HG02938 (cell line): ENCODE results near the gene ZNF541.

ENCODE experiments used
- ATAC-seq: cut with Tn5 transposase; IDR thresholded peaks from one replicate; pipeline ENCODE4 v1.9.1; 2021; ENCODE audit warnings: mild to moderate bottlenecking, moderate library complexity; ENCODE audit not compliant: unreplicated experiment

The ZNF541 gene

GRCh38 chr19:47573071-47574026, at the start of gene ZNF541:
TSS of gene ZNF541 (minus strand) at chr19:47573148. CDS start at chr19:47555856, 17,292 bp downstream.
- ATAC-seq, result no peak

GRCh38 chr19:47619763-47620162, 46.8 kb upstream of the ZNF541 start:
- no peak for ATAC-seq

- no peak for ATAC-seq
These were observed 45.8 kb upstream of the ZNF541 start for GRCh38 chr19:47618771-47619170.

- no peak for ATAC-seq
These were observed 42.8 kb upstream of the ZNF541 start for GRCh38 chr19:47615714-47616113.

GRCh38 chr19:47615230-47615629, 42.3 kb upstream of the ZNF541 start:
- ATAC-seq, result no peak

- no peak for ATAC-seq
These were observed 41.6 kb upstream of the ZNF541 start for GRCh38 chr19:47614559-47614958.

DNA sequence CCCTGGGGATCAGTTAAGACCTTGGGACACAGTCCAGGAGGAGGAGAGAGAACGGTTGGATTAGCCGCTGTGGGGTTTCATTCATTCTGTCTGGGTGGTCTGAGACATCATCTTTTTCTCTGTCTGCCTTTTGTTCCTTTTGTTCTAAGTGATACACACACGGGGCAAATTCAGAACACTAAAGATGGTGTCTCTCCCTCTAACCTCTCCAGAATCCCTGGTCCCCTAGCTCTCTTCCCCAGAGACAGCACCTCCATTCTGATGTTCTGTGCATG, 41.0 kb upstream of the ZNF541 start:
- ATAC-seq, result no peak

DNA sequence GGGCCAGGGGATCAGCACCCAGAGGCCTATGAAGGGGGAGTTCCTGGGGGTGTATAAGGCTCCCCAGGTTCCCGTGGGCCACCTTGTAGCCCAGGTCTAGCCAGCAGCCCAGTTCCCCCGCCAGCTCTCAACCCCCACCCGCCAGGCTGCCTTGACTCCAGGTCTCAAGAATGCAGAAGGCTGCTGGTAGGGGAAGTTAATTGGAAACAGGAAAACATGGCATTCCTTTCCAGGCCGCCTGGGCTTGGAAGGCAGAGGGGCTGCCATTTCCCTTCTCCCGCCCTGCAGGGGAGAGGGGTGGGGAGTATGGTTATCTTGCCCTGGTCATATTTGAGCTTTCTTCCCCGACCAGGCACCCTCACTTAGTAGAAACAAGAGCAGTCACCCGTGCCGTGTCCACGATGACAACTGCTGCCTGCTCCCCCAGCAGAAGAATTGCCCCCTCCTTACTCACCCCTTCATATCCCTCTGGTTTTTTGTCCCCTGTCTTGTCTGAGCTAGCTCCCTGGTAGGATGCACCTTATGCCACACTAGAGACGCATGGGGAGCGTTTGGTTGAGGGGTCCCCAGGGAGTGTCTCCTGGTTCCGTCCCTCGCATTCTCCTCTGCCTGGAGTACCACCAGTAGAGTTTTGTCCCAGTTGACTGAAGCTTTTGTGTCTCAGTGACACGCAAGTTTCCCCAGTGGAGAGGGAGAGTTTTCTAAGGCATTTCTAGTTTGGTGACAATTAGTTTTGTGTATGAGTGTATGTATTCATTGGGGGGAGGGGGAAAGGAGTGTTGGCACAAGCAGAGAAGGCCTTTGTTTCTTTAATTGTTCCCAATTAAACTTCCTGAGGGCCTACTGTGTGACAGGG, 40.4 kb upstream of the ZNF541 start:
- no peak for ATAC-seq

DNA sequence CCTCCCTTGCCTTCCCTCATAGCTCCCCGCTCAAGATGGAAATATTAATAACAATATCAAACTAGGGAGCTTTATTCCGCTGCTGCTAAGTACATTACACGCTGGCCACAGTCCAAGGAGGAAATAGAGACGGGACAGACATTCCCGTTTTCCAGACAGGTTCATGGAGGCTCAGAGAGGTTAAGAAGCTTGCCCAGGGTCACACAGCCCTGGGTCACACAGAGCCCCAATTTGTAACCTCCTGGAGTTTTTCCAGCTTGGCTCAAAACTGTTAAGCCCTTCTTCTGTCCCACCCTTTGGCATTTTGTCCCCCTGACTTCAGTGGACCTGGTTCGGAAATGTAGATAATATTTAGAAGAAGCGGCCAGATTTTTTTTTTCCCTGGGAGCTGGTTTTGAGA, 38.0 kb upstream of the ZNF541 start:
- no peak for ATAC-seq

- no peak for ATAC-seq
These were observed 37.3 kb upstream of the ZNF541 start for GRCh38 chr19:47609906-47610894.

GRCh38 chr19:47608969-47609905, 36.3 kb upstream of the ZNF541 start, which contains the start of gene BICRA:
TSS of gene BICRA (plus strand) at chr19:47609134. CDS start at chr19:47673575, 64,441 bp downstream.
- peak; percentile 38 for ATAC-seq

- peak; percentile 81 for ATAC-seq
These were observed 35.3 kb upstream of the ZNF541 start for GRCh38 chr19:47608074-47608918.

DNA sequence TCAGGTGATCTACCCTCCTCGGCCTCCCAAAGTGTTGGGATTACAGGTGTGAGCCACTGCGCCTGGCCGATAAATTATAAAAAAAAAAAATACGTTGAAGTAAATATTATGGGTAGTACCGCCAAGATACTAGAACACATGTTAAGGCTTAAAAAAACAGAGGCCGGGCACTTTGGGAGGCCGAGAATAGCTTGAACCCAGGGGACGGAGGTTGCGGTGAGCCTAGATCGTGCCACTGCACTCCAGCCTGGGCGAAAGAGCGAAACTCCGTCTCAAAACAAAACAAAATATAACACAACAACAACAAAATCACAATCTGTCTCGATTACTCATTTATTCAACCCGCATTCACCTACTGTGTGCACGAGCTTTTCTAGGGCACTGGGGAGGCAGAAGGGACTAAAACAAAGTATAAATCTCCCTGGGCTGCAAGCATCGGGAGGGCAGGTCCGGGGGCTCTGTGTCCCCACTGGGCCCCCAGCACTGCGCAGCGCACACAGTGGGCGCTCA, 34.7 kb upstream of the ZNF541 start:
- no peak for ATAC-seq

GRCh38 chr19:47603706-47604565, 31.0 kb upstream of the ZNF541 start:
- no peak for ATAC-seq

DNA sequence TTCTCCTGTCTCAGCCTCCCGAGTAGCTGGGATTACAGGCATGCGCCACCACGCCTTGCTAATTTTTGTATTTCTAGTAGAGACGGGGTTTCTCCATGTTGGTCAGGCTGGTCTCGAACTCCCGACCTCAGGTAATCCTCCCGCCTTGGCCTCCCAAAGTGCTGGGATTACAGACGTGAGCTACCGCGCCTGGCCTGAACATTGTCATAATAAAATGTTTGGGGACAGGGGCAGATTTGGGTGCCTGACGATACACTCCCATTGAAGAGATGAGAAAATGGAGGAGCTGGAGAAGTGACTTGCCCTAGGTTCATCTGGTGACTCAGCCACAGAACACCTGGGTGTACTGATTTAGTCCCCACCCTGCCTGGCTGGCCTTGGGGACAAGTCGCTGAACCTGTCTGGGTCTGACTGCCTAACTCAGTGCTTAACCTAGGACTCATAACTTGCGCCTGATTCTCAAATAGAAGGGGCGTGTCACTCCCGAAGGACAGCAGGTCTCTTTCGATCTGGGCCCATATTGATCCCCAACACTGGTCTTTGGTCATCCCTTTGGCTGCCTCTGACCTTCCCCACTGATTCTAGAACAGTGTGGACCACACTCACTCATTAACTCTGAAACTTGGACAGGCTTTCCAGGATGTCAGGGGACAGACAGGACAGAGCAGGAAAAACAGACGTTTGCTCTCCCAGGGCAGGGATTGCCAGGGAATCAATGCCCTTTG, 28.4 kb upstream of the ZNF541 start:
- no peak for ATAC-seq

DNA sequence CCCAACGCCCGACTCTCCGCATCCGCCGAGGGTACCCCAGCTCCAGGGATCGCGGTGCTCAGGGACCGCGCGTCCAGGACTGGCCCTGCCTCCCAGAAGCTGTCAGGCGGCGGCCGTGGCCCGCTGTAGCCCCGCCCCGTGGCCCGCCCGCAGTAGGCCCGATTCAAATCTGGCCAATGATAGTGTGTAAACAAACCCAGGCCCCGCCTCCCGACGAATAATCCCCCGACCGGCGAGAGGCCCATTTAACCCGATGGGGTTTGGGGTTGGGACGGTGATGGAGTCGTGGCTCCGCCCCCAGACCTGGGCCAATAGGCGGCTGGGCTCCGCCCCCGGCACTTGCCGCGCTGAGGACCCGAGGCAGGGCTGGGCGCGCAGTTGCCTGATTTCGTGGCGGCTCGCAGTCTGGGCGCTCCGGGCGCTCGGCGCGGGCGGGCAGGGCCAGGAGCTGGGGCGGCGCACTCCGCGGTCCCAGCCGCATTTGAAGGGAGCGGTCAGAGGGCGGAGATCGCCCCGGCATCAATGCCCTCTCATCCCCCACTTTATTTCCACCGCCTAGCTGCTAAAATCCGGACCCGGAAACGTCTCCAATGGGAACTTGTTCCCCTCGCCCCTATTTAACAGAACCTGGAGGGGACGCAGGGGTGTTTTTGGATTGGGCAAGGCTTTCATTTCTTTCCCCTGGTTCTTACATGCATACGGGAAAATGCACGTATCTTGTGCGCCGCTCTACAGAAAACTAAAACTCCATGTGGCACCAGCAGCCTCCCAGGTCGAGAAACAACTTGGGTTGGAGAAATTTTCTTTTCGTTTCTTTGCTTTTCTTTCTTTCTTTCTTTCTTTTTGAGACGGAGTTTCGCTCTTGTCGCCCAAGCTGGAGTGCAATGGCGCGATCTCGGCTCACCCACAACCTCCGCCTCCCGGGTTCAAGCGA, 27.6 kb upstream of the ZNF541 start:
- ATAC-seq, result peak; percentile 94
